Left ventricle myocardium superior (tissue), 1 donor: ENCODE results near the gene LINGO4. TPM values are rescaled to one million over a fixed set of nuclear protein-coding genes. Genes with fewer than 3 reads are reported as not detected.

Experiments
- ATAC-seq: fragments of 200-7000 bp; cut with Tn5 transposase; one replicate; pipeline ENCODE4 v1.9.1; 2020; ENCODE audit warnings: mild to moderate bottlenecking, moderate library complexity
- DNase-seq: peaks from one replicate; pipeline ENCODE4 v3.0.0-alpha.2; 2020
- intact Hi-C: fragments of 100-400 bp; cut with micrococcal nuclease; formaldehyde crosslinking; loops from one replicate; pipeline ENCODE4 v1.11.0; 2022
- total RNA-seq: library from RNA; stranded (reverse); fragmentation: NEBNext Ultra II Directional; extraction: Animal tissue kit (Norgen Biotek cat#: 25700); gene quantifications from one replicate; pipeline ENCODE4 v1.2.1, GENCODE V29; 2021
- donor health status: DM: no; HTN: yes; CAD: no; lungs with severe emphysema.

LINGO4 gene
- total RNA-seq, 1 donor from 2014 or later: 0.67 TPM

- no peak for DNase-seq
- ATAC-seq: no peak
- intact Hi-C loops: loop anchor here (10.0 kb wide), 1 partner anchor 243 kb away; no protein-coding TSS in a partner anchor
Measured at GRCh38 chr1:151837884-151838221, 32.6 kb upstream of the LINGO4 start.

- no peak for DNase-seq
- intact Hi-C loops: loop anchor here (10.0 kb wide), 1 partner anchor 242 kb away; no protein-coding TSS in a partner anchor
Measured at GRCh38 chr1:151837197-151837596, 32.0 kb upstream of the LINGO4 start.

GRCh38 chr1:151835596-151835995, 30.4 kb upstream of the LINGO4 start:
- ATAC-seq (no peak), DNase-seq (no peak)
- intact Hi-C loops: loop anchor here (10.0 kb wide), 1 partner anchor 241 kb away; no protein-coding TSS in a partner anchor

More at GRCh38 chr1:151837197-151837596, 32.0 kb upstream of the LINGO4 start:
- no peak for ATAC-seq

- no peak for ATAC-seq
- DNase-seq: no peak
- intact Hi-C loops: loop anchor here (10.0 kb wide), 1 partner anchor 239 kb away; no protein-coding TSS in a partner anchor
Measured at GRCh38 chr1:151834239-151834638, 29.0 kb upstream of the LINGO4 start.

GRCh38 chr1:151833172-151833900, 28.1 kb upstream of the LINGO4 start:
- ATAC-seq: no peak
- intact Hi-C loops: loop anchor here (10.0 kb wide), 1 partner anchor 239 kb away; no protein-coding TSS in a partner anchor
- DNase-seq: no peak

GRCh38 chr1:151832318-151832980, 27.2 kb upstream of the LINGO4 start:
- intact Hi-C loops: loop anchor here (10.0 kb wide), 1 partner anchor 238 kb away; no protein-coding TSS in a partner anchor

GRCh38 chr1:151831605-151832004, 26.4 kb upstream of the LINGO4 start, which contains the start of gene RORC:
Gene RORC, minus strand, starts transcription at chr1:151831802. Its CDS starts 38 bp downstream, at chr1:151831764.
- DNase-seq (peak; percentile 75), ATAC-seq (peak; percentile 90)
- intact Hi-C loops: loop anchor here (10.0 kb wide), 1 partner anchor 237 kb away; no protein-coding TSS in a partner anchor

More at GRCh38 chr1:151832318-151832980, 27.2 kb upstream of the LINGO4 start:
- ATAC-seq: peak; percentile 88
- DNase-seq: peak; percentile 91

GRCh38 chr1:151831256-151831591, 26.0 kb upstream of the LINGO4 start:
- intact Hi-C loops: loop anchor here (10.0 kb wide), 1 partner anchor 236 kb away; no protein-coding TSS in a partner anchor
- ATAC-seq (no peak), DNase-seq (no peak)

GRCh38 chr1:151830055-151830454, 24.8 kb upstream of the LINGO4 start:
- intact Hi-C loops: loop anchor here (10.0 kb wide), 1 partner anchor 235 kb away; no protein-coding TSS in a partner anchor
- no peak for DNase-seq
- ATAC-seq: no peak

- DNase-seq (no peak), ATAC-seq (no peak)
- intact Hi-C loops: loop anchor here (10.0 kb wide), 1 partner anchor 235 kb away; no protein-coding TSS in a partner anchor
Measured at GRCh38 chr1:151829352-151830046, 24.3 kb upstream of the LINGO4 start.

- peak; percentile 71 for DNase-seq
- intact Hi-C loops: no loop called here
- peak; percentile 40 for ATAC-seq
Measured at GRCh38 chr1:151828921-151829320, 23.7 kb upstream of the LINGO4 start.

- DNase-seq: no peak
- ATAC-seq: no peak
- intact Hi-C loops: no loop called here
Measured at GRCh38 chr1:151827853-151828252, 22.6 kb upstream of the LINGO4 start.

- intact Hi-C loops: no loop called here
- no peak for DNase-seq
- ATAC-seq: peak; percentile 35
Measured at GRCh38 chr1:151825751-151826660, 20.8 kb upstream of the LINGO4 start.

GRCh38 chr1:151825204-151825603, 20.0 kb upstream of the LINGO4 start:
- ATAC-seq (no peak), DNase-seq (no peak)
- intact Hi-C loops: no loop called here

- intact Hi-C loops: no loop called here
- ATAC-seq (no peak), DNase-seq (no peak)
Measured at GRCh38 chr1:151823175-151823574, 18.0 kb upstream of the LINGO4 start.

GRCh38 chr1:151822404-151822803, 17.2 kb upstream of the LINGO4 start:
- intact Hi-C loops: no loop called here
- ATAC-seq (no peak), DNase-seq (no peak)

GRCh38 chr1:151820940-151821339, 15.7 kb upstream of the LINGO4 start:
- intact Hi-C loops: no loop called here
- DNase-seq (no peak), ATAC-seq (no peak)

- ATAC-seq (no peak), DNase-seq (no peak)
- intact Hi-C loops: no loop called here
Measured at GRCh38 chr1:151819976-151820623, 14.9 kb upstream of the LINGO4 start.
